GM19372 (cell line): ENCODE data around the gene EFHD2.
"Not testable (repeated sequence)": the region's sequence is repeated elsewhere in the genome, so short reads cannot be mapped to it uniquely, and the experiment has no call there.

Experiments
- ATAC-seq: cut with Tn5 transposase; IDR thresholded peaks from one replicate; pipeline ENCODE4 v1.9.1; 2021; ENCODE audit warnings: mild to moderate bottlenecking, low read depth, moderate library complexity; ENCODE audit not compliant: unreplicated experiment

The EFHD2 gene

DNA sequence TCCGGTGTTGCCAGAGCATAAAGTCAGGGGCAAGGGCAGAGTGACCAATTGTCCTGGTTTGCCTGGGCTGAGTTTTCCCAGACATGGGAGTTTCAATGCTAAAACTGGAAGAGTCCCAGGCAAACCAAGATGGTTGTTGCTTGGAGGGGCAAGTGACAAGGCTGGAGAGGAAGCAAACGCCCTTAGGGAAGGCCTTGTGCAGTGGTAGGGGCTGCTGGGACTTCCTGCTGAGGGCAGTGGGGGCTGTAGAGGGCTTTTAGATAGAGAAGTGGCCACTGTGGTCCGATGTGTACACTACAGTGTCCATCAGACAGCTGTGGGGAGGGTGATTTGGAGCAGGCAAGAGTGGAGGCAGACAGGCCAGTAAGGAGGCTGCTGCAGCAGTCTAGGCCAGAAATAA is 39.9 kb downstream of the EFHD2 start:
- no peak for ATAC-seq

DNA sequence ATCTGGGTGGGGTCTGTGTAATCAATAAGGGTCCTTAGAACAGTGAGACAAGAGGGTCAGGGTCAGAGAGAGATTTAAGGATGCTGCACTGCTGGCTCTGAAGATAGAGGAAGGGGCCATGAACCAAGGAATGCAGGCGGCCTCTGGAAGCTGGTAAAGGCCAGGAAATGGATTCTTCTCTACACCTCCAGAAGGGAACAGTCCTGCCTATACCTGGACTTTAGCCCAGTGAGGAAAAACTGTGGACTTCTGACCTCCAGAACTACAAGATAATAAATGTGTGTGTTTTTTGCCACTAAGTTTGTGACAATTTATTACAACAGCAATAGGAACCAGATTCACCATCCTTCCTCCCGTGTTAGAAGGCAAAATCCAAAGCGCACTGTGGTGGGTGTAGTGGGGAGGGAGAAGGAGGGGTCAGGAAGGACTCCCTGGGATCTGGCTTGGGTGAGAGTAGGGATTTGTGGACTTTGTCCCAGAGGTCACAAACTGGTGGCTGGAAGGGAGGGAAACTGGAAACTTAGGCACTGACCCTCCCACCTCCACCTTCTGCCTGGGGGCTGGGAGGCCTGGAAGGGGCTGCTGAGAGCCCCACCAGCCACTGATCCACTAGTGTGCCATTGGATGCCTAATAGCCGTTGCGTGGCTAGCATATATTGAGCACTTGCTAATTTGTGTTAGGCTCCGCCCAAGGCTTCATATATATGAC is 41.5 kb downstream of the EFHD2 start:
- no peak for ATAC-seq

DNA sequence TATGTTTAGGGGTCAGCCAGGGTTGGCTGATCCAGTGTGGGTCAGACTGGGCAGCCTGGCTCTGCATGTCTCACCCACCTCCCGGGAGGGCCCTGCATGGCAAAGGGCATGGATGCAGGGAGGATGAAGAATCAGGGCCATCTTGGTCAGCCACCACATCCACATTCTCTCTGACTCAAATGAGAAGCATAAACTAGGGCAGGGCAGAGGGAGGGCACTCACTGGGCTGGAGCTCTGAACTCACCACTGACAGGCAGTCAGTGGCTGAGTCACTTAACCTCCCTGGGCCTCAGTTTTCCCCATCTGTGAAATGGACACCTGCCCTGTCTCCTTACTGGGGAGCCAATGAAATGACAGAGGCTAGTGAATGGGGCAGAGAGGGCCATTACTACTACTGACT is 42.5 kb downstream of the EFHD2 start:
- ATAC-seq = no peak

DNA sequence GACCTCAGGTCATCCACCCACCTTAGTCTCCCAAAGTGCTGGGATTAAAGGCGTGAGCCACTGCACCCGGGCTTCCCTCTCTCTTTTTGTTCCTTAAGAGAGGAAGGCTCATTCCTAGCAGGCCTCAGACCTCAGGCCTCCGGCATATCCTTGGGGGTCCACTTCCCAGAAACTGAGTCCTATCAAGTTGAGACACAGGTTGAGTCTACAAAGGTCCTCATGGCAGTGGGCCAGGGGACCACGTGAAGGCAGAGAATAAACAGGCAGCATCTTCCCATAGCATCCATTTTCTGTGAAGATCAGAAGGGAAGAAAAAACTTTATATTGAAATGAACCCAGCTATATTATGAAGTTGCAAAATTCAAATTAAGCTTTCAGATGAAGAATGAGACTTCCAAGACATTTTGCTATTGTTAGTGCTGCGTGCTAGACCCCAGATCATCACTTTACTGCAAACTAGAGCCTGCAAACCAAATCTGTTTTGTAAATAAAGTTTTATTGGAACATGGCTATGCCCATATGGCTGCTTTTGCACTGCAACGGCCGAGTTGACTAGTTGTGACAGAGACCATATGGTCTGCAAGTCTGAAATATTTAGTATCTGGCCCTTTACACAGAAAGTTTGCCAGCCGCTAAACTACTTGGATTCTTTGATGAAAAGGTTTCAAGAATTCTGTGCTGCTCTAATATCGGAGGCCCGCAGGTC is 43.3 kb downstream of the EFHD2 start:
- no peak for ATAC-seq

DNA sequence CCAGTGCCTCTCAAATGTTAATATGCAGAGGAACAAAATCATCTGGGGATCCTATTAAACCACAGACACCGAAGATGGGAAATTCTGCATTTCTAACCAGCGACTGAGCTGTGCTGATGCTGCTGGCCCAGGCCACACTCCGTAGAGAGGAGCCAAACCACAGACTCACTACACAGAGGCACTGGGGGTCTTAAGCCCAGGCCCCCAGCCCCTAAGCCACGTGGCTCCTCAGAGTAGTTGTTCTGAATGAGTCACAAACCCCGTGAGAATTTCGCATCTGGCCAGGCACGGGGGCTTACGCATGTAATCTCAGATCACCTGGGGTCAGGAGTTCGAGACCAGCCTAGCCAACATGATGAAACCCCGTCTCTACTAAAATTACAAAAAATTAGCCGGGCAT is 44.0 kb downstream of the EFHD2 start:
- no peak for ATAC-seq

DNA sequence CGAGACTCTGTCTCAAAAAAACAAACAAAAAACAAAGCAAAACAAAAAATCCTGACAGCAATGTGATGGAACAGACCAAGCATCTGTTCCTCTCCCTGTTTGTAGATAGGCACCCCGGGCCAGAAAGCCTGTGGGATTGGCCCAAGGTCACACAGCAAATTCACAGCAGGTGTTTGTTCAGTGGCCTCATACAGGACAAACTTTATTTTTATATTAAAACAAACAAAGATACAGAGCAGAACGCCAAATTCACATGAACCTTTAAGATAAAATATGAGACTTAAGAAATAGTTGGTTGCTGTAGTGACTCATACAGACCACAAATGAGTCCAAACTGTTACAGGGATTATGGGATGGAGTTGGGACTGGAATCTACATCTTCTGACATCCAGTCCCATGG is 44.6 kb downstream of the EFHD2 start:
- no peak for ATAC-seq

DNA sequence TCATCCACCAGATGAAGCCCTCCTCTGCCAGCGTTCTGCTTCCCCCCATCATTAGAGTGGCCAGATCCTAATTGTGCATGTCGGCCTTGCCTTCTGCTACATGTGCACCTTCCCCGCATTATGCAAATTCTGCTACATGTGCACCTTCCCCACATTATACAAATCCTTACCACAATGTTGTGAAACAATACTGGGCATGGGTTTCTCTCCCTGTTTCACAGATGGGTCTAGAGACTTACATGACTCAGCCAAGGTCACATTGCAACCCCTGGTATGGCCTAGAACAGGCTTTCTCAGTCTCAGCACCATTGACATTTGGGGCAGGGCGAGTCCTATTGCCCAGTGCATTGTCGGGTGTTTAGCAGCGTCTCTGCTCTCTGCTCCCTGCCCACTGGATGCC is 45.8 kb downstream of the EFHD2 start:
- no peak for ATAC-seq

DNA sequence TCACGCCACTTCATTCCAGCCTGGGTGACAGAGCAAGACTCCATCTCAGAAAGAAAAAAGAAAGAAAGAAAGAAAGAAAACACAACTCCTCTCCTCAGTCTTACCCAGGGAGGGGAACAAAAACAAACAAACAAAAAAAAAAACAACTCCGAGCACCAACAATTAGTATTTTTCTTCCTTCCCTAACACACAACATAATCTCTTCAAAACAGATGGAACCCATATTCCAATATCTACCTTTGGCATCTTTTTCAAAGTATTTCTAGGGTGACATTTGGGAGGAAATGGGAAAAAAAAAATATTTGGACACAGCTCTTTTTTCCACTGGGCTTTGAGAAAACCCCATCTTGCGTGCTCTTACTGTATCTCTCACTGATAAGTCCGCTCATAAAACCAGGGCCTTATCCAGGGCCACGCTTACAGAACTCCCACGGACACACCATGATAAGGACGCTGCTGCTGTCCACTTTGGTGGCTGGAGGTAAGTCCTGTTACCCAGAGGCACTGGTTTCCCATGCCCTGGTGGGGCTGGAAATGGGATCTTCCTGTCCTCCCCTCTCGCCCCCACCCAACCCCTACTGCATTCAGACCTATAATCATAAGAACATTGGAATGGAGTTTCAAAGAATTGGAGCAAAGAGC is 46.7 kb downstream of the EFHD2 start, which contains the start of gene CELA2A:
Gene CELA2A (plus strand): TSS at position 420 of the 642 bp plus-strand sequence. CDS start 22 bp downstream, at position 442.
- no peak for ATAC-seq

DNA sequence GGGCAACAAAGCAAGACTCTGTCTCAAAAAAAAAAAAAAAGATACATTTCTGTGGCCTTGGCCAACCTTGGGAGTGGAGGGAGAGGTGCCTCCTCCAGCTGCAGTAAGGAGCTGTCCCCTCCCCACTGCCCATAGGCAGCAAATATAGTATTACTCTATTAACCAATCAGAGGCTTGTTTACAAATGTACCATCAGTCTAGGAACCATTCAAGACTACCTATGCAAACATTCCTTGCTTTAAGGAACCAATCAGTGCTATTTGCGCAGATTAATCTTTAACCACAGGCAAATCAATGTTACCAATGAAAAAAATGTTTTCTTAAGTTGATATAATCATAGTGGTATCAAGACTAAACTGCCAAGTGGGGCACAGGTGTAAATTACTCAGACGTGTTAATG is 47.9 kb downstream of the EFHD2 start:
- no peak for ATAC-seq

DNA sequence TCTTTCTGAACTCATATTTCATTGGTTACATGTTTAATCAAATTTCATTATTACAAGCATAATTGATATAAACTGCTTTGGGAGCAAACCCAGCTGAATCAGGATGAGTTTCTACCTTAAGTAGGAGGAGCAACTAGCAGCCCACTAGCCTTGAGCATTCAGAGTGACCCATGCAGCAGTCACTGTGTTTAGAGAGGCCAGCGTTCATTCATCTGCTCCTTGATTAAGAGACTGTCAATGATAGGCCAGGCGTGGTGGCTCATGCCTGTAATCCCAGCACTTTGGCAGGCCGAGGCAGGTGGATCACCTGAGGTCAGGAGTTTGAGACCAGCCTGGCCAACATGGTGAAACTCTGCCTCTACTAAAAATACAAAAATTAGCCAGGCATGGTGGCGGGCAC is 48.7 kb downstream of the EFHD2 start:
- ATAC-seq = not testable (repeated sequence)

DNA sequence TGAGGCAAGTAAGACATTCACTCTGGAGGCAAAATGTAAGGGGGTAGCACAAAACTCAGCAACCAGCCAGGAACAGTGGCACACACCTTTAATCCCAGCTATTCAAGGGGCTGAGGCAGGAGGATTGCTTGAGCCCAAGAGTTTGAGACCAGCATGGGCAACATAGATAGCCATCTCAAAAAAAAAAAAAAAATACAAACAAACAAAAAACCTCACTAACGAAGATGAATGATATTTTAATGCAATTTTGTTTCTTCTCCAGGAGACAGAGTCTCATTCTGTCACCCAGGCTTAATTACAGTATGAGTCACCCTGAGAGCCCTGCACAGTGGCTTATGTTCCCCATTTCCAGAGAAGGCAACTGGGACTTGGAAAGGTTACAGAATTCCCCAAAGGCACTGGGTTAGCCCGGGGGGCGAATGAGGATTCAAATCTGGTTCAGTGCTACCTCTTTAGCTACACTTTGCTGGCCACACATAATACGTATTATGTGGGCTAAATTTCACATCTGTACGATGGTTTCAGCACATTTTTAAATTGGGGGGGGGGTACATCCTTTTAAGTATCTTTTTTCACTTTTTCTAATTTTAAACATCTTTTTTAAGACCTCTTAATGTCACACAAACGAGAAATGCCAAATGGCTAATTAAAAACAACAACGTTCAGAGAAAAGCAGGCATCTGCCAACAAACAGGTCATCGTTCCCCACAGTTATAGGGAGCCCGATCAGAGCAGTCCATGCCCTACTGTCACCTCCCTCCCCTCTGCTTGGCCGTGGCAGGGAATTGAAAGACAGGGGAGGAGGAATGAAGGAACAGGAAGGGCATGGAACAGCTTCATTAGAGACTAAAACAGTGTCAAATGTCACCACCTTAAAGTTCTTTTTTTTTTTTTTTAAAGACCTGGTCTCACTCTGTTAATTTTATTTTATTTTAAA is 50.4 kb downstream of the EFHD2 start:
- no peak for ATAC-seq

DNA sequence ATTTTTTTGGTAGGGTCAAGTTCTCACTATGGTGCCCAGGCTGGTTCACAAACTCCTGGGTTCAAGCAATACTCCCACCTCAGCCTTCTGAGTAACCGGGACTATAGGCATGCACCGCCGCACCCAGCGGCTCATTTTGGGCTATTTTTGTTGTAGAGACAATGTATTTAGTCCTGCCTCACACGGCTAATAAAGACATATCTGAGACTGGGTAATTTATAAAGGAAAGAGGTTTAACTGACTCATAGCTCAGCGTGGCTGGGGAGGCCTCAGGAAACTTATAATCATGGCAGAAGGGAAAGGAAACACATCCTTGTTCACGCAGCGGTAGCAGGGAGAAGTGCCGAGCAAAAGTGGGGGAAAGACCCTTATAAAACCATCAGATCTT is 51.0 kb downstream of the EFHD2 start:
- ATAC-seq = no peak

DNA sequence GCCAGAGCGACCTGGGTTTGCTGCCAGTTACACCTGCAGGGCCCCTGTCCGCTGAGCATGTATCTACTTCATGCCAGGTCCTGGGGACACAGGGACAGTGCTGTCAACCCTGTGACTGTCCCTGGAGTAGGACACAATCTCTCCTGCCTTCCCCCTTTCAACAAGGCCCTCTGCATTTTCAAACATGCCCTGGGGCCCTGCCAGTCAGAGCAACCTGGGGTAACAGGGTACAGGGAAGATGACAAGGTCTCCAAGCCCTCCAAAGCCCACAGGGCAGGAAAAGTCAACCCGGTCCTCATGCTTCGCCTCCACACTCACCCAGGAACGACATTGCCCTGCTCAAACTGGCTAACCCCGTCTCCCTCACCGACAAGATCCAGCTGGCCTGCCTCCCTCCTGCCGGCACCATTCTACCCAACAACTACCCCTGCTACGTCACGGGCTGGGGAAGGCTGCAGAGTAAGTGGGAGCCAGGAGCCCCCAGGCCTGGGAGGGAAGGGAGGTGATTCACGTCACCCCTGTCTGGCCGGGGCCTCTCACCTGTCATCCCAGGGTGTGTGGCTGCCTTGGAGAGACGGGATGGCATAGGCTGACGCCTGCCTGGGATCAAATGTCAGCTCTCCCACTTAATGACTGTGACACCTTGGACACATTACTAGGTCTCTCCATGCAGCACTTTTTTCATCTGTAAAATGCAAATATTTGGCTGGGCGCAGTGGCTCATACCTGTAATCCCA is 53.5 kb downstream of the EFHD2 start:
- ATAC-seq = not testable (repeated sequence)

DNA sequence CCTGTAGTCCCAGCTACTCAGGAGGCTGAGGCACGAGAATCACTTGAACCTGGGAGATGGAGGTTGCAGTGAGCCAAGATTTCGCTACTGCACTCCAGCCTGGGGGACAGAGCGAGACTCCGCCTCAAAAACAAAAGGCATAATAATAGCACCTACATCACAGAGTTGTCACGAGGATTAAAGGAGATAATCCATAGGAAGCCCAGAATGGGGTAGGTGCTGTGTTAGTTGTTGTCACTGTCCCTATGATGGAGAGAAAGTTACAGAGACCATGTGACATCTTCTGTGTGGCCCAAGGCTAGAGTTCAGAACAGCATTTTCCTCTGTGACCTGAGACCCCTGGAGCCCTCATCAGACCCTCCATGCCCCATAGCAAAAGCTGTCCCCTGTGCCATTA is 54.2 kb downstream of the EFHD2 start:
- not testable (repeated sequence) for ATAC-seq

DNA sequence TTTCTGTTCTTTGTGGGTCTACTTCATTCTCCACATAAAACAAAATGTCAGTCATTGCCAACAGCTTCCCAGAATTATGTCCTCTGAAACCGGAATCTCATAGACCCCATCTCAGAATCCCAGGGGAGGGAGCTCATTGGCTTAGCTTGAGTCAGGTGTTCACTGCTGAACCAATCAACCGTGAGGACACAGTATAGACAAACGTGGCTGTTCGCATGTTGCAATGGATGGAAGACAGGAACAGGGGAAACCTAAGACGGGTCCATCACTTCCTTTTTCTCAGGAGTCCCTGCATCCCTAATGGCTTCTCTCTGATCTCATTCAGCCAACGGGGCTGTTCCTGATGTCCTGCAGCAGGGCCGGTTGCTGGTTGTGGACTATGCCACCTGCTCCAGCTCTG is 56.0 kb downstream of the EFHD2 start:
- ATAC-seq = no peak

DNA sequence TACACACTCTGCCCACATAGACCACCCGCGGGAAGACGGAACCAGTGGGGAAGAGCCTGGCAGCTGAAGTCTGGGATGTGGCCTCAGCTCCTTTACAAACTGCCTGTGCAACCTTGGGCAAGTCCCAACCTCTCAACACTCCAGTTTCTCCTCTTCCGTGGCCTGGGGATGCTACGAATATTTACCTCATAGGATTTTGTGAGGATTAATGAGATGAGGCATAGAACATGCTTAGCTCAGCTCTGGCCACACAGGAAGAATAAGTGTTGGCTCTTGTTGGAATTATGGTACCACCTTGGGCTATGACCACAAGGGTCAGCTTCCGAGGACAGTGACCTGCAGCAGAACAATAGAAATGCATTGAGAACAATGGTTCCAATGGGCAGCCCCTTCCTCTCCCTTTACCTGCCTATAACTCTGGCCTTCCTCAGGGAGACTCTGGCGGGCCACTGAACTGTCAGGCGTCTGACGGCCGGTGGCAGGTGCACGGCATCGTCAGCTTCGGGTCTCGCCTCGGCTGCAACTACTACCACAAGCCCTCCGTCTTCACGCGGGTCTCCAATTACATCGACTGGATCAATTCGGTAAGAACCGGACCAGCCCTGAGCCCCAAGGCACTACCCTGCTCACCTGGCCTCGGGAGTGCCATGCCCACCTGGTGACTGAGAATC is 57.4 kb downstream of the EFHD2 start:
- ATAC-seq = not testable (repeated sequence)

DNA sequence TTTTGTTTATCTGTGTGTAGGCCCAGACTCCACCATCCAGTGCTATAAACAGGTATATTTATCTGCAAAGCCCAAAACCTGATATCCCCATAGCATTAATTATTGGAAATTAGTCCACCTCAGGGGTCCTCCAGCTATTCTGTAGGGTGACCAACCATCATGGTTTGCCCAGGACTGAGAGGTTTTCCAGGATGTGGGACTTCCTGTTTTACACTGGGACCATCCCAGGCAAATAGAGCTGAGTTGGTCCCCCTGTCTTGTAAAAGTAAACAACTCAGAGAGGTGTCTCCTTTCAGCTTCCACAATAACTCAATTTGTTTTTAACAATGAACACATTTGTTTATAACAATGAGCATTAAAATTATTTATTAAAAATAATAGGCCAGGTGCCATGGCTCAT is 58.5 kb downstream of the EFHD2 start:
- no peak for ATAC-seq

DNA sequence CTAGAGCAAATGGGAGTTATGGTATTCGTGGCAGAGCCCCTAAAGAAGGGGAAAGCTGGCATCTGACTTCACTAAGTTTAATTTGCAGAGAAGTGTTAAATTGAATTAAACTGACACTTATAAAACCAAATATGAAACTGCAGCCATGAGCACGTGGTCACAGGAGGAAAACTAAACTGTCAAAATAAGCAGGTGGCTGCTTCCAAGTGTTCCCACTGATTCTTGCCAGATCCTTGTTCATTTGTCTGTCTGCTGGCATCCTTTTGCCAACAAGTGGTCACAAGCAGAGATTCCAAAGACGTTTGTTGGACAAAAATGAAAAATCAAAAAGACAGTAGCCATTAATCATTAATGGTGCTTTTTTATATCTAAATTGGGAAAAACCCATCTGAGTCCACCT is 59.7 kb downstream of the EFHD2 start:
- ATAC-seq = no peak

DNA sequence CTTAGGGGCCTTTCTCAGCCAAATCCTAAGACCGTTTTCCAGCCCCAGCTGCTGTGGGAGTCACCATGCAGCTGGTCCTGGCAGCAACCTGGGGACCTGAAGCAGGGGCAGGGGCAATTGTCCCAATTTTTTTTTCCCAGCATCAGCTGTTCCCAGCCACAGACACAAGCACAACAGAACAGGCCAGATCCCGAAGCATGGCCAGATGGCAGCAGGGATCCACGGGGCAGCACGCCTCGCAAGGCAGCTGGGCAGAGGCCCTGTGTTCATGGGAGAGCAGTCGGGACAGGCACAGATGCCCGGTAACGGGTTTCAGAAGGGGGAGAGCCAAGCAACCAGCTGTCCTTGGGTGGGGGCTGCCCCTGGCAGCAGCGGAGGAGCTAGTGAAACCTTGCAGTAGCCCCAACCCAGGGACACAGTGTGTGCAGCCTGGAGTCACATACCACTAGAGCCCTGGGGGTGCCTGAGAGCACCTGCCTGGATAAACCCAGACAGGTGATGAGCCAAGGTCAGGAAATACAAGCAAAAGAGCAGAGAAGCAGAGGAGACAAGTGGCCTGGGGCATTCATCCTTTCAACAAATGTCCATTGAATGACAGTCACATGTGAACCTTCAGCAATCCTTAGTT is 60.2 kb downstream of the EFHD2 start:
- not testable (repeated sequence) for ATAC-seq
